Spinal cord (tissue), 10 donors: ENCODE results near the gene SPRN. TPM values are rescaled to one million over a fixed set of nuclear protein-coding genes. Genes with fewer than 3 reads are reported as not detected.

Experiments used
- DNase-seq, 6 donors: peaks; one replicate each; pipeline versions ENCODE4 v3.0.0 to v3.0.0-alpha.2; 2013 to 2015; ENCODE audit warnings: low spot score in 6 of 6, low read depth in 4 of 6
- H3K27ac ChIP-seq: one replicate; pipeline ENCODE4 v1.5.1; 2013; ENCODE audit warnings: low read depth, low read length, control low read depth
- H3K27me3 ChIP-seq: one replicate; pipeline ENCODE4 v1.6.1; 2013; ENCODE audit warnings: low read length; ENCODE audit not compliant: control insufficient read depth, insufficient read depth
- H3K36me3 ChIP-seq: one replicate; pipeline ENCODE4 v1.6.1; 2013; ENCODE audit warnings: low read length; ENCODE audit not compliant: control insufficient read depth, insufficient read depth
- H3K4me1 ChIP-seq: one replicate; pipeline ENCODE4 v1.6.1; 2013; ENCODE audit warnings: low read length; ENCODE audit not compliant: control insufficient read depth, insufficient read depth
- H3K4me3 ChIP-seq: one replicate; pipeline ENCODE4 v1.5.1; 2013; ENCODE audit warnings: low read depth, low read length, control low read depth
- H3K9me3 ChIP-seq: one replicate; pipeline ENCODE4 v1.6.1; 2013; ENCODE audit warnings: low read length; ENCODE audit not compliant: control insufficient read depth, insufficient read depth
- WGBS: methylation state at CpG from one replicate; pipeline ENCODE4 v1.1.5; 2013; ENCODE audit warnings: missing lambda C conversion rate; ENCODE audit not compliant: insufficient coverage; 5-methylcytosine and 5-hydroxymethylcytosine counted together
- polyA plus RNA-seq, 2 donors: library from polyadenylated mRNA; unstranded; fragments of 120-200 nt; gene quantifications; one replicate each; pipeline ENCODE4 v1.2.1, GENCODE V29; 2013; ENCODE audit not compliant: insufficient read length in 2 of 2
- total RNA-seq, 2 donors: library from RNA; depleted of rRNA in 1 of 2; stranded (reverse); fragments of 120-200 nt in 1 of 2; fragments of >200 nt in 1 of 2; gene quantifications; one replicate each; pipeline versions ENCODE4 v1.2.3 to v1.2.4, GENCODE V29; 2013 to 2014
- donor health status: healthy.

Gene SPRN
- total and polyA plus RNA-seq, 4 donors: 4.8 to 42.5 (median 22.5) TPM

GRCh38 chr10:133411523-133412380 lies 12.7 kb downstream of the SPRN start:
- no peak overlapping the region for H3K4me3 ChIP-seq
- no peak for DNase-seq
- no peak overlapping the region for H3K27ac ChIP-seq
- 100% methylated on average over 6 of the region's 7 CpGs for WGBS
- no peaks in the 10 kb centered on the region for H3K4me1 ChIP-seq
- H3K36me3 ChIP-seq: peaks cover 24% of the 10 kb centered on the region
- peaks cover 17% of the 10 kb centered on the region for H3K9me3 ChIP-seq
- no peaks in the 10 kb centered on the region for H3K27me3 ChIP-seq

- DNase-seq: no peak
- Histone ChIP-seq H3K4me3 (no peak overlapping the region), H3K27ac (no peak overlapping the region), H3K36me3 (peaks cover 37% of the 10 kb centered on the region), H3K4me1 (no peaks in the 10 kb centered on the region), H3K27me3 (no peaks in the 10 kb centered on the region), H3K9me3 (peaks cover 8% of the 10 kb centered on the region)
- 96% methylated on average over 6 of the region's 8 CpGs for WGBS
Observed at GRCh38 chr10:133405844-133406527, 18.4 kb downstream of the SPRN start.

GRCh38 chr10:133405272-133405671 lies 19.2 kb downstream of the SPRN start:
- WGBS: 71% methylated on average over 1 of the region's 2 CpGs
- no peaks in the 10 kb centered on the region for H3K4me1 ChIP-seq
- peaks cover 39% of the 10 kb centered on the region for H3K36me3 ChIP-seq
- no peak overlapping the region for H3K4me3 ChIP-seq
- H3K27ac ChIP-seq: no peak overlapping the region
- H3K9me3 ChIP-seq: peaks cover 6% of the 10 kb centered on the region
- DNase-seq: no peak
- H3K27me3 ChIP-seq: no peaks in the 10 kb centered on the region

- H3K36me3 ChIP-seq: peaks cover 50% of the 10 kb centered on the region
- no peak for DNase-seq
- H3K4me1 ChIP-seq: no peaks in the 10 kb centered on the region
- 92% methylated on average over 5 of the region's 5 CpGs for WGBS
- H3K9me3 ChIP-seq: peaks cover 5% of the 10 kb centered on the region
- H3K4me3 ChIP-seq: no peak overlapping the region
- H3K27me3 ChIP-seq: no peaks in the 10 kb centered on the region
- no peak overlapping the region for H3K27ac ChIP-seq
Observed at GRCh38 chr10:133403784-133404183, 20.6 kb downstream of the SPRN start.

GRCh38 chr10:133403359-133403758 lies 21.1 kb downstream of the SPRN start:
- no peak for DNase-seq
- Histone ChIP-seq H3K9me3 (peaks cover 2% of the 10 kb centered on the region), H3K27me3 (no peaks in the 10 kb centered on the region), H3K4me3 (no peak overlapping the region), H3K4me1 (no peaks in the 10 kb centered on the region), H3K27ac (no peak overlapping the region), H3K36me3 (peaks cover 54% of the 10 kb centered on the region)
- 100% methylated on average over 9 of the region's 16 CpGs for WGBS

GRCh38 chr10:133401981-133402725 lies 22.3 kb downstream of the SPRN start:
- Histone ChIP-seq H3K36me3 (peaks cover 61% of the 10 kb centered on the region), H3K27ac (no peak overlapping the region), H3K9me3 (no peaks in the 10 kb centered on the region), H3K4me3 (no peak overlapping the region), H3K27me3 (no peaks in the 10 kb centered on the region), H3K4me1 (no peaks in the 10 kb centered on the region)
- 96% methylated on average over 16 of the region's 21 CpGs for WGBS
- DNase-seq: no peak

- no peak overlapping the region for H3K27ac ChIP-seq
- 92% methylated on average over 10 of the region's 12 CpGs for WGBS
- DNase-seq: no peak
Observed at GRCh38 chr10:133401500-133401899, 22.9 kb downstream of the SPRN start.

GRCh38 chr10:133400624-133401424 lies 23.6 kb downstream of the SPRN start:
- Histone ChIP-seq H3K27me3 (no peaks in the 10 kb centered on the region), H3K9me3 (no peaks in the 10 kb centered on the region), H3K27ac (no peak overlapping the region), H3K36me3 (peaks cover 65% of the 10 kb centered on the region), H3K4me3 (no peak overlapping the region), H3K4me1 (no peaks in the 10 kb centered on the region)
- 97% methylated on average over 8 of the region's 10 CpGs for WGBS
- no peak for DNase-seq

More at GRCh38 chr10:133401500-133401899, 22.9 kb downstream of the SPRN start:
- no peaks in the 10 kb centered on the region for H3K27me3 ChIP-seq
- H3K36me3 ChIP-seq: peaks cover 64% of the 10 kb centered on the region
- H3K4me3 ChIP-seq: no peak overlapping the region
- no peaks in the 10 kb centered on the region for H3K4me1 ChIP-seq
- no peaks in the 10 kb centered on the region for H3K9me3 ChIP-seq

GRCh38 chr10:133399123-133399601 lies 25.3 kb downstream of the SPRN start:
- Histone ChIP-seq H3K4me1 (peaks cover 13% of the 10 kb centered on the region), H3K9me3 (no peaks in the 10 kb centered on the region), H3K27ac (no peak overlapping the region), H3K36me3 (peaks cover 67% of the 10 kb centered on the region), H3K27me3 (no peaks in the 10 kb centered on the region), H3K4me3 (no peak overlapping the region)
- WGBS: 96% methylated on average over 17 of the region's 19 CpGs
- DNase-seq: no peak
